Measurements from ENCODE around the gene OS9. TPM values are rescaled to one million over a fixed set of nuclear protein-coding genes. Genes with fewer than 3 reads are reported as not detected.

The OS9 gene
- total and polyA plus RNA-seq, 4 experiments from 2014 or later: 56.6 to 195 (median 131) TPM

DNA sequence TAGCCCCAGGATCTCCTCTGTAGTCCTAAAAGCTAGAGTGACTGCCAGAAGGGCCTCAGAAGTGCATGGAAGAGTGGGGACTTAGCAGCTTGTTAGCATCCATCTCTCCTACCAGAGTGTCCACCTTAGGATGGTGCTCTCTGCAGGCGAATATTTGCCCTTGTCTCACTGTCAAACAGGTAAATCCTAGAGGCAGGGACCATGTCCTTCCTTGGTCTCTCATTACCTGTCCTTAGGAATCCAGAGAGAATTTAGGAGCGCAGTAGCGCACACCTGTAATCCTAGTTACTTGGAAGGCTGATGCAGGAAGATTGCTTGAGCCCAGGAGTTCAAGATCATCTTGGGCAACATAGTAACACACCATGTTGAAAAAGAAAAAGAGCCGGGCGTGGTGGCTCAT is 23.2 kb downstream of the OS9 start:
- no peak for DNase-seq
- peaks cover 58% of the 10 kb centered on the region for H3K36me3 ChIP-seq (ENCODE audit: insufficient read depth, low read length)
- H3K9me3 ChIP-seq (ENCODE audit: control insufficient read depth in 1 of 2, low read length in 2 of 2): no peaks in the 10 kb centered on the region
- POLR2A ChIA-PET (ENCODE audit: partially characterized antibody): no interaction called here
- no peak overlapping the region for H3K27ac ChIP-seq (ENCODE audit: low read depth, low read length)
- intact Hi-C loops (cut with micrococcal nuclease): no loop called here
- CTCF ChIA-PET (ENCODE audit: partially characterized antibody): interaction anchor here (1.3 kb wide), 1 partner anchor 24 kb away, joined by 3 read pairs; no protein-coding TSS in a partner anchor
- H3K27me3 Mint-ChIP-seq: no peaks in the 10 kb centered on the region
- H3K27me3 ChIP-seq (ENCODE audit: insufficient read depth, low read length): no peaks in the 10 kb centered on the region
- peak overlapping the region in 2 of 7 donors; percentile 53 to 66 for H3K27ac Mint-ChIP-seq
- peaks cover 18 to 55% of the 10 kb centered on the region in 2 donors for H3K36me3 Mint-ChIP-seq
- H3K4me1 ChIP-seq (ENCODE audit: insufficient read depth, low read length): peaks cover 3% of the 10 kb centered on the region
- H3K4me3 Mint-ChIP-seq: no peak overlapping the region
- peaks cover 0 to 9% (median 5%) of the 10 kb centered on the region in 4 donors for H3K4me1 Mint-ChIP-seq
- H3K4me3 ChIP-seq (ENCODE audit: low read length in 2 of 2): no peak overlapping the region
- peaks cover 0 to 2% (median 0%) of the 10 kb centered on the region in 8 donors for H3K9me3 Mint-ChIP-seq

GRCh38 chr12:57717846-57718640 is 24.1 kb downstream of the OS9 start:
- DNase-seq: no peak
- POLR2A ChIA-PET (ENCODE audit: partially characterized antibody): no interaction called here
- H3K9me3 Mint-ChIP-seq: peaks cover 0 to 2% (median 0%) of the 10 kb centered on the region in 8 donors
- H3K27me3 ChIP-seq (ENCODE audit: insufficient read depth, low read length): no peaks in the 10 kb centered on the region
- H3K27me3 Mint-ChIP-seq: no peaks in the 10 kb centered on the region
- H3K9me3 ChIP-seq (ENCODE audit: control insufficient read depth in 1 of 2, low read length in 2 of 2): no peaks in the 10 kb centered on the region
- H3K4me1 ChIP-seq (ENCODE audit: insufficient read depth, low read length): peaks cover under 1% of the 10 kb centered on the region
- no peak overlapping the region for H3K4me3 ChIP-seq (ENCODE audit: low read length in 2 of 2)
- no peak overlapping the region for H3K27ac ChIP-seq (ENCODE audit: low read depth, low read length)
- H3K36me3 Mint-ChIP-seq: peaks cover 17 to 49% of the 10 kb centered on the region in 2 donors
- peak overlapping the region in 3 of 7 donors; percentile 0 to 26 (median 20) for H3K27ac Mint-ChIP-seq
- peaks cover 58% of the 10 kb centered on the region for H3K36me3 ChIP-seq (ENCODE audit: insufficient read depth, low read length)
- H3K4me1 Mint-ChIP-seq: peaks cover 2 to 15% (median 8%) of the 10 kb centered on the region in 4 donors
- intact Hi-C loops (cut with micrococcal nuclease): no loop called here
- CTCF ChIA-PET (ENCODE audit: partially characterized antibody): interaction anchor here (1.3 kb wide), 1 partner anchor 24 kb away, joined by 3 read pairs; no protein-coding TSS in a partner anchor
- no peak overlapping the region for H3K4me3 Mint-ChIP-seq

- DNase-seq: no peak
- Histone ChIP-seq H3K27ac (ENCODE audit: low read depth, low read length) (no peak overlapping the region), H3K27me3 (ENCODE audit: insufficient read depth, low read length) (no peaks in the 10 kb centered on the region), H3K4me3 (ENCODE audit: low read length in 2 of 2) (no peak overlapping the region), H3K36me3 (ENCODE audit: insufficient read depth, low read length) (peaks cover 58% of the 10 kb centered on the region), H3K4me1 (ENCODE audit: insufficient read depth, low read length) (no peaks in the 10 kb centered on the region), H3K9me3 (ENCODE audit: control insufficient read depth in 1 of 2, low read length in 2 of 2) (no peaks in the 10 kb centered on the region)
- H3K27me3 Mint-ChIP-seq: no peaks in the 10 kb centered on the region
- CTCF ChIA-PET (ENCODE audit: partially characterized antibody): interaction anchor here (1.3 to 2.0 kb wide), 2 partner anchors 23 kb away, joined by 3 to 6 read pairs; no protein-coding TSS in a partner anchor
- peak overlapping the region in 4 of 7 donors; percentile 23 to 66 (median 36) for H3K27ac Mint-ChIP-seq
- H3K9me3 Mint-ChIP-seq: peaks cover 0 to 2% (median 0%) of the 10 kb centered on the region in 8 donors
- H3K4me1 Mint-ChIP-seq: peaks cover 6 to 18% (median 13%) of the 10 kb centered on the region in 4 donors
- intact Hi-C loops (cut with micrococcal nuclease): no loop called here
- POLR2A ChIA-PET (ENCODE audit: partially characterized antibody): interaction anchor here (0.6 to 1.6 kb wide), 4 partner anchors 14 to 214 kb away, joined by 3 to 5 read pairs (median 4); partner anchors contain the start of genes CDK4 and TSPAN31
- H3K4me3 Mint-ChIP-seq: no peak overlapping the region
- H3K36me3 Mint-ChIP-seq: peaks cover 17 to 49% of the 10 kb centered on the region in 2 donors
Observed at GRCh38 chr12:57718641-57719528, 25.0 kb downstream of the OS9 start.

- Histone ChIP-seq H3K9me3 (ENCODE audit: control insufficient read depth in 1 of 2, low read length in 2 of 2) (no peaks in the 10 kb centered on the region), H3K36me3 (ENCODE audit: insufficient read depth, low read length) (peaks cover 58% of the 10 kb centered on the region), H3K4me3 (ENCODE audit: low read length in 2 of 2) (no peak overlapping the region), H3K27ac (ENCODE audit: low read depth, low read length) (no peak overlapping the region), H3K4me1 (ENCODE audit: insufficient read depth, low read length) (no peaks in the 10 kb centered on the region), H3K27me3 (ENCODE audit: insufficient read depth, low read length) (no peaks in the 10 kb centered on the region)
- POLR2A ChIA-PET (ENCODE audit: partially characterized antibody): interaction anchor here (0.6 to 1.6 kb wide), 5 partner anchors 13 to 32 kb away, joined by 3 to 12 read pairs (median 5); partner anchors contain the start of genes CDK4 and TSPAN31
- CTCF ChIA-PET (ENCODE audit: partially characterized antibody): interaction anchor here (1.2 to 2.0 kb wide), 2 partner anchors 21 to 135 kb away, joined by 3 to 6 read pairs; no protein-coding TSS in a partner anchor
- H3K4me3 Mint-ChIP-seq: no peak overlapping the region
- H3K36me3 Mint-ChIP-seq: peaks cover 19 to 52% of the 10 kb centered on the region in 2 donors
- intact Hi-C loops (cut with micrococcal nuclease): no loop called here
- peaks cover 0 to 2% (median 0%) of the 10 kb centered on the region in 8 donors for H3K9me3 Mint-ChIP-seq
- H3K27ac Mint-ChIP-seq: peak overlapping the region in 3 of 7 donors; percentile 46 to 70 (median 47)
- peaks cover 11 to 29% (median 18%) of the 10 kb centered on the region in 4 donors for H3K4me1 Mint-ChIP-seq
- no peaks in the 10 kb centered on the region for H3K27me3 Mint-ChIP-seq
- DNase-seq: no peak
Observed at GRCh38 chr12:57719777-57720605, 26.1 kb downstream of the OS9 start.

- POLR2A ChIA-PET (ENCODE audit: partially characterized antibody): interaction anchor here (1.0 to 4.4 kb wide), 5 partner anchors 11 to 23 kb away, joined by 3 to 32 read pairs (median 5); partner anchors contain the start of gene TSPAN31
Observed at GRCh38 chr12:57720606-57721595, 27.0 kb downstream of the OS9 start.

More at GRCh38 chr12:57720606-57721595, 27.0 kb downstream of the OS9 start:
- Mint-ChIP-seq H3K4me1 (peaks cover 12 to 32% (median 20%) of the 10 kb centered on the region in 4 donors), H3K27me3 (no peaks in the 10 kb centered on the region), H3K4me3 (no peak overlapping the region), H3K27ac (peak overlapping the region in 3 of 7 donors; percentile 13 to 70 (median 49)), H3K36me3 (peaks cover 20 to 48% of the 10 kb centered on the region in 2 donors), H3K9me3 (peaks cover 0 to 2% (median 0%) of the 10 kb centered on the region in 8 donors)
- Histone ChIP-seq H3K4me1 (ENCODE audit: insufficient read depth, low read length) (no peaks in the 10 kb centered on the region), H3K36me3 (ENCODE audit: insufficient read depth, low read length) (peaks cover 53% of the 10 kb centered on the region), H3K27me3 (ENCODE audit: insufficient read depth, low read length) (no peaks in the 10 kb centered on the region), H3K27ac (ENCODE audit: low read depth, low read length) (no peak overlapping the region), H3K4me3 (ENCODE audit: low read length in 2 of 2) (no peak overlapping the region), H3K9me3 (ENCODE audit: control insufficient read depth in 1 of 2, low read length in 2 of 2) (no peaks in the 10 kb centered on the region)
- CTCF ChIA-PET (ENCODE audit: partially characterized antibody): interaction anchor here (1.2 to 2.0 kb wide), 2 partner anchors 21 to 136 kb away, joined by 3 to 6 read pairs; no protein-coding TSS in a partner anchor
- intact Hi-C loops (cut with micrococcal nuclease): no loop called here
- DNase-seq: no peak
